Ascending aorta (tissue), 2 donors: ENCODE measurements around the gene AOPEP. TPM values are rescaled to one million over a fixed set of nuclear protein-coding genes. Genes with fewer than 3 reads are reported as not detected.

Experiments used
- DNase-seq, 2 donors: peaks; one replicate each; pipeline ENCODE4 v3.0.0-alpha.2; 2019; ENCODE audit warnings: low spot score in 2 of 2
- H3K27ac ChIP-seq, 2 donors: fragments of 200-600 bp; sonication (generic); one replicate each; pipeline ENCODE4 v1.5.1; 2016 to 2017; ENCODE audit warnings: mild to moderate bottlenecking in 1 of 2
- H3K27me3 ChIP-seq: fragments of 200-600 bp; sonication (generic); one replicate; pipeline ENCODE4 v1.5.1; 2017
- H3K36me3 ChIP-seq, 2 donors: fragments of 200-600 bp; sonication (generic); one replicate each; pipeline ENCODE4 v1.5.1; 2016
- H3K4me1 ChIP-seq, 2 donors: fragments of 200-600 bp; sonication (generic); one replicate each; pipeline ENCODE4 v1.5.1; 2016 to 2017; ENCODE audit warnings: mild to moderate bottlenecking in 1 of 2
- H3K4me3 ChIP-seq, 2 donors: fragments of 200-600 bp; sonication (generic); one replicate each; pipeline ENCODE4 v1.5.1; 2016 to 2017; ENCODE audit warnings: mild to moderate bottlenecking in 1 of 2
- H3K9me3 ChIP-seq, 2 donors: fragments of 200-600 bp; sonication (generic); one replicate each; pipeline ENCODE4 v1.5.1; 2016
- CTCF ChIP-seq, 3 experiments: fragments of 200-600 bp in 2 of 3; fragments of 450-650 bp in 1 of 3; sonication (generic) in 2 of 3; IDR thresholded peaks; one replicate each; pipeline ENCODE4 v1.5.1; 2016 to 2019; ENCODE audit warnings: antibody characterized with exemption in 3 of 3, mild to moderate bottlenecking in 1 of 3, moderate library complexity in 1 of 3
- intact Hi-C: fragments of 100-400 bp; cut with DNase I; formaldehyde crosslinking; loops from one replicate; pipeline ENCODE4 v1.15.1; 2023
- total RNA-seq: library from RNA; depleted of rRNA; stranded (reverse); fragments of >200 nt; gene quantifications from one replicate; pipeline ENCODE4 v1.1.0, GENCODE V29; 2016

The AOPEP gene
- total RNA-seq, 1 donor from 2014 or later, result 333 TPM

- intact Hi-C loops, result loop anchor here (10.0 kb wide), 1 partner anchor 185 kb away; no protein-coding TSS in a partner anchor
- no peak overlapping the region for H3K4me3 ChIP-seq
- H3K9me3 ChIP-seq, result no peaks in the 10 kb centered on the region
These were observed 133.4 kb downstream of the AOPEP start for GRCh38 chr9:94859891-94860290.

GRCh38 chr9:94860678-94861588 lies 134.4 kb downstream of the AOPEP start:
- no peak for TF ChIP-seq CTCF (IDR thresholded peaks at IDR 0.05)
- peak; percentile 27 to 73 for DNase-seq
- H3K4me1 ChIP-seq, result peaks cover 3 to 23% of the 10 kb centered on the region in 2 donors
- H3K36me3 ChIP-seq, result no peaks in the 10 kb centered on the region
- H3K27me3 ChIP-seq, result no peaks in the 10 kb centered on the region
- no peaks in the 10 kb centered on the region for H3K9me3 ChIP-seq
- H3K27ac ChIP-seq, result peak overlapping the region in 1 of 2 donors; percentile 83
- no peak overlapping the region for H3K4me3 ChIP-seq
- intact Hi-C loops, result loop anchor here (10.0 kb wide), 1 partner anchor 186 kb away; no protein-coding TSS in a partner anchor

More at GRCh38 chr9:94859891-94860290, 133.4 kb downstream of the AOPEP start:
- DNase-seq, result no peak
- H3K27me3 ChIP-seq, result no peaks in the 10 kb centered on the region
- H3K36me3 ChIP-seq, result no peaks in the 10 kb centered on the region
- peaks cover 0 to 13% of the 10 kb centered on the region in 2 donors for H3K4me1 ChIP-seq
- TF ChIP-seq CTCF (IDR thresholded peaks at IDR 0.05), result no peak
- H3K27ac ChIP-seq, result no peak overlapping the region

- Histone ChIP-seq H3K36me3 (no peaks in the 10 kb centered on the region), H3K4me1 (peaks cover 5 to 31% of the 10 kb centered on the region in 2 donors), H3K9me3 (no peaks in the 10 kb centered on the region), H3K27me3 (no peaks in the 10 kb centered on the region), H3K27ac (peak overlapping the region in 1 of 2 donors; percentile 83), H3K4me3 (no peak overlapping the region)
- no peak for TF ChIP-seq CTCF (IDR thresholded peaks at IDR 0.05)
- intact Hi-C loops, result loop anchor here (2.0 to 10.0 kb wide), 2 partner anchors 33 to 187 kb away; no protein-coding TSS in a partner anchor
- no peak for DNase-seq
These were observed 135.2 kb downstream of the AOPEP start for GRCh38 chr9:94861589-94862272.

GRCh38 chr9:94864196-94864595 lies 137.7 kb downstream of the AOPEP start:
- no peak for DNase-seq
- Histone ChIP-seq H3K27ac (peak overlapping the region; percentile 80 to 83), H3K4me3 (peak overlapping the region in 1 of 2 donors; percentile 34), H3K36me3 (no peaks in the 10 kb centered on the region), H3K4me1 (peaks cover 13 to 55% of the 10 kb centered on the region in 2 donors), H3K9me3 (no peaks in the 10 kb centered on the region), H3K27me3 (no peaks in the 10 kb centered on the region)
- TF ChIP-seq CTCF (IDR thresholded peaks at IDR 0.05), result no peak
- intact Hi-C loops, result loop anchor here (10.0 kb wide), 1 partner anchor 189 kb away; no protein-coding TSS in a partner anchor

- Histone ChIP-seq H3K9me3 (no peaks in the 10 kb centered on the region), H3K36me3 (no peaks in the 10 kb centered on the region), H3K27ac (peak overlapping the region; percentile 80 to 83), H3K27me3 (no peaks in the 10 kb centered on the region), H3K4me3 (peak overlapping the region in 1 of 2 donors; percentile 34), H3K4me1 (peaks cover 13 to 60% of the 10 kb centered on the region in 2 donors)
- no peak for TF ChIP-seq CTCF (IDR thresholded peaks at IDR 0.05)
- intact Hi-C loops, result loop anchor here (5.0 to 10.0 kb wide), 3 partner anchors 142 to 252 kb away; no protein-coding TSS in a partner anchor
- DNase-seq, result no peak
These were observed 138.5 kb downstream of the AOPEP start for GRCh38 chr9:94864862-94865509.
